ENCODE measurements around the gene TRDN. TPM values are rescaled to one million over a fixed set of nuclear protein-coding genes. Genes with fewer than 3 reads are reported as not detected.

The TRDN gene
- total RNA-seq, 1 donor, result not detected

DNA sequence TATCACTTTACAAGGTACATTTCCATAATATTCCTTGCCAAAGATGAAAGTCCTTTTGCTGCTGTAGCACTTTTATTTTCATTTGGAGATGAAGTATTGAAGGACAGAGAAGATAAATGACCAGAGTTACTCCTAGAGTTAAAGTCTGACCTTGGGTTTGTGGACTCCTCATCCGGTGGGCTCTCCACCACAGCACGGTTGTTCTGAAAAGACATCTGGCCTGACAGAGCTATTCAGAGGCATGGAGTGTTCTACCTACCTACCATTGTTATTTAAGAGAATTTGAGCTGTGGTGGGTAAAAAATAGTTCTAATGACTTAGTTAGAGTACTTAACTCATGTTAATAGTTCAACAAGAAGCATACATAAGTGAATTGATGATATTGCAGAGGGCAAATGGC is 422.3 kb downstream of the TRDN start:
- Histone ChIP-seq H3K4me1 (ENCODE audit: insufficient read depth, low read length) (no peaks in the 10 kb centered on the region), H3K9me3 (ENCODE audit: low read depth, low read length) (peaks cover 2% of the 10 kb centered on the region), H3K27me3 (ENCODE audit: insufficient read depth, low read length) (no peaks in the 10 kb centered on the region), H2AFZ (ENCODE audit: low read length) (no peak overlapping the region), H3K27ac (ENCODE audit: low read depth, low read length) (no peak overlapping the region), H3K79me2 (ENCODE audit: insufficient read depth, low read length) (no peaks in the 10 kb centered on the region), H3K36me3 (ENCODE audit: insufficient read depth, low read length) (no peaks in the 10 kb centered on the region), H3K4me2 (ENCODE audit: insufficient read depth, low read length) (no peak overlapping the region), H4K20me1 (ENCODE audit: insufficient read depth, low read length) (no peaks in the 10 kb centered on the region), H3K4me3 (ENCODE audit: insufficient read depth, low read length) (no peak overlapping the region)
- TF ChIP-seq, protein P1, sequence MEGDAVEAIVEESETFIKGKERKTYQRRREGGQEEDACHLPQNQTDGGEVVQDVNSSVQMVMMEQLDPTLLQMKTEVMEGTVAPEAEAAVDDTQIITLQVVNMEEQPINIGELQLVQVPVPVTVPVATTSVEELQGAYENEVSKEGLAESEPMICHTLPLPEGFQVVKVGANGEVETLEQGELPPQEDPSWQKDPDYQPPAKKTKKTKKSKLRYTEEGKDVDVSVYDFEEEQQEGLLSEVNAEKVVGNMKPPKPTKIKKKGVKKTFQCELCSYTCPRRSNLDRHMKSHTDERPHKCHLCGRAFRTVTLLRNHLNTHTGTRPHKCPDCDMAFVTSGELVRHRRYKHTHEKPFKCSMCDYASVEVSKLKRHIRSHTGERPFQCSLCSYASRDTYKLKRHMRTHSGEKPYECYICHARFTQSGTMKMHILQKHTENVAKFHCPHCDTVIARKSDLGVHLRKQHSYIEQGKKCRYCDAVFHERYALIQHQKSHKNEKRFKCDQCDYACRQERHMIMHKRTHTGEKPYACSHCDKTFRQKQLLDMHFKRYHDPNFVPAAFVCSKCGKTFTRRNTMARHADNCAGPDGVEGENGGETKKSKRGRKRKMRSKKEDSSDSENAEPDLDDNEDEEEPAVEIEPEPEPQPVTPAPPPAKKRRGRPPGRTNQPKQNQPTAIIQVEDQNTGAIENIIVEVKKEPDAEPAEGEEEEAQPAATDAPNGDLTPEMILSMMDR (IDR thresholded peaks at IDR 0.05; ENCODE audit: extremely low read depth, low read depth, low read length), result no peak
- DNase-seq (ENCODE audit: insufficient read length, low spot score, missing footprints), result no peak

DNA sequence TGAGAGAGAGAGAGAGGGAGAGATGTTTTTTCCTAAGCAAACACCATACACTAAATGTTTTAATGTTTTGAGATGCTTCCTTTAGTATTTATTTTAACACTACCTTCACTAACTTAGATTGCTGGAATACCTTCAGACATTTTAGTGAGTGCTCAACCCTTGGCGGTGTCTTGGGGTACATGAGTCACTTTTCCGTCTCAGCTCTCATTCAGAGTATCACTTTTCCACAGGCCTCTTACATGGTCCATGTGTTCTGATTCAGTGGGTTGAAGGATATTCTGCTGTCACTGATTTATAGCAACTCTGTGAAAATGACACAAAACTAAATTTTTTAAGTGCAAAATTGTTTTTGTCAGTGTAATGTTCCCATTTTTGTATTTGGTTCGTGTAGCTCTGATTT is 422.8 kb downstream of the TRDN start:
- Histone ChIP-seq H3K27ac (ENCODE audit: low read depth, low read length) (no peak overlapping the region), H3K4me2 (ENCODE audit: insufficient read depth, low read length) (no peak overlapping the region), H3K4me3 (ENCODE audit: insufficient read depth, low read length) (no peak overlapping the region), H3K36me3 (ENCODE audit: insufficient read depth, low read length) (no peaks in the 10 kb centered on the region), H3K27me3 (ENCODE audit: insufficient read depth, low read length) (no peaks in the 10 kb centered on the region), H3K9me3 (ENCODE audit: low read depth, low read length) (no peaks in the 10 kb centered on the region), H4K20me1 (ENCODE audit: insufficient read depth, low read length) (no peaks in the 10 kb centered on the region), H3K79me2 (ENCODE audit: insufficient read depth, low read length) (no peaks in the 10 kb centered on the region), H2AFZ (ENCODE audit: low read length) (no peak overlapping the region), H3K4me1 (ENCODE audit: insufficient read depth, low read length) (no peaks in the 10 kb centered on the region)
- TF ChIP-seq, protein P1 (IDR thresholded peaks at IDR 0.05; ENCODE audit: extremely low read depth, low read depth, low read length), result no peak
- DNase-seq (ENCODE audit: insufficient read length, low spot score, missing footprints), result no peak

DNA sequence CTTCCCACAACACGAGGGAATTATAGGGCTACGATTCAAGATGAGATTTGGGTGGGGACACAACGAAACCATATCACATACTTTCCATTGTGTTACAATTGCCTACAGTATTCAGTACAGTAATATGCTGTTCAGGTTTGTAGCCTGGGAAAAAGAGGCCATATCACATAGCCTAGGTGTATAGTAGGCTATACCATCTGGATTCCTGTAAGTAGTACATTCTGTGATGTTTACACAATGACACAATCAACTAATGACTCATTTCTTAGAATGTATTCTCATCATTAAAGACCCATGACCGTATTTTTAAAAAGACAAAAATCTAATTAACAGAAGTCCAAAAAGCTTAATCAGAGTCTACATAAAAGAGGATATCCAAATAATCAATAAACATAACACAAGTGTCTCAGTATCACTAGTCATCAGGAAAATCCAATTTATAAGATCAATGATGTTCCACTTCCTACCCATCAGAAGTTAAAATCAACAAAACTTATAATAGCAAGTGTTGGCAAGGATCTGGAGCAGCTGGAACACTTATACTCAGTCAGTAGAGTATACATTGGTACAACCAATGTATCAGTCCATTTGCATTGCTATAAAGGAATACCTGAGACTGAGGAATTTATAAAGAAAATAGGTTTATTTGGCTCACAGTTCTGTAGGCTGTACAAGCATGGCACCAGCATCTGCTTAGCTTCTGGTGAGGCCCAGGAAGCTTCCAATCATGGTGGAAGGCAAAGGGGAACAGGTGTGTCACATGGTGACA is 424.8 kb downstream of the TRDN start:
- Histone ChIP-seq H3K4me2 (ENCODE audit: insufficient read depth, low read length) (no peak overlapping the region), H3K9me3 (ENCODE audit: low read depth, low read length) (no peaks in the 10 kb centered on the region), H3K79me2 (ENCODE audit: insufficient read depth, low read length) (no peaks in the 10 kb centered on the region), H3K27ac (ENCODE audit: low read depth, low read length) (no peak overlapping the region), H3K36me3 (ENCODE audit: insufficient read depth, low read length) (no peaks in the 10 kb centered on the region), H4K20me1 (ENCODE audit: insufficient read depth, low read length) (no peaks in the 10 kb centered on the region), H3K4me1 (ENCODE audit: insufficient read depth, low read length) (no peaks in the 10 kb centered on the region), H3K27me3 (ENCODE audit: insufficient read depth, low read length) (no peaks in the 10 kb centered on the region), H2AFZ (ENCODE audit: low read length) (no peak overlapping the region), H3K4me3 (ENCODE audit: insufficient read depth, low read length) (no peak overlapping the region)
- DNase-seq (ENCODE audit: insufficient read length, low spot score, missing footprints), result no peak
- TF ChIP-seq, protein P1 (IDR thresholded peaks at IDR 0.05; ENCODE audit: extremely low read depth, low read depth, low read length), result no peak

DNA sequence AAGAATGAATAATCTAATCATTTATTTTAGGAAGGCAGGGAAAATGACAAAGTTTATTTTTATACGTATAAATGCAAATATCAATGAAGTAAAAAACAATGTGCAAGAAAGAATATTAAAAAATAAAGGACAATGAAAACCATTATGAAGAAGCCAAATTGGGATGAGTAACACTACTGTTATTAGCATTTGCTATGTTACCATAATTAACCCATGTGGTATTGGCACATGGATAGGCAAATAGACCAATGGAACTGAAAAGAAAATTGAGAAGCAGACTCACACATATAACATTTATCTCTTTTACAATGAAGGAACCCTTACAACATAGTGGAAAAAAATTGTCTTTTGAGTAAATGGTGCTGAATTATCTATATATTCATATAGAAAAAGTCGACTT is 426.1 kb downstream of the TRDN start:
- Histone ChIP-seq H4K20me1 (ENCODE audit: insufficient read depth, low read length) (no peaks in the 10 kb centered on the region), H3K4me1 (ENCODE audit: insufficient read depth, low read length) (no peaks in the 10 kb centered on the region), H3K36me3 (ENCODE audit: insufficient read depth, low read length) (no peaks in the 10 kb centered on the region), H3K79me2 (ENCODE audit: insufficient read depth, low read length) (no peaks in the 10 kb centered on the region), H3K27me3 (ENCODE audit: insufficient read depth, low read length) (no peaks in the 10 kb centered on the region), H3K4me2 (ENCODE audit: insufficient read depth, low read length) (no peak overlapping the region), H3K27ac (ENCODE audit: low read depth, low read length) (no peak overlapping the region), H3K9me3 (ENCODE audit: low read depth, low read length) (no peaks in the 10 kb centered on the region), H3K4me3 (ENCODE audit: insufficient read depth, low read length) (no peak overlapping the region), H2AFZ (ENCODE audit: low read length) (no peak overlapping the region)
- no peak for DNase-seq (ENCODE audit: insufficient read length, low spot score, missing footprints)
- TF ChIP-seq, protein P1 (IDR thresholded peaks at IDR 0.05; ENCODE audit: extremely low read depth, low read depth, low read length), result no peak
